H54 (cell line): ENCODE data around the gene TNS3.
"Not testable (repeated sequence)": the region's sequence is repeated elsewhere in the genome, so short reads cannot be mapped to it uniquely, and the experiment has no call there.

Experiments
- DNase-seq: peaks from one replicate; pipeline ENCODE4 v3.0.0; 2011; ENCODE audit warnings: low spot score, mixed read lengths; ENCODE audit not compliant: insufficient read length
- FAIRE-seq: peaks from 3 replicates; lab custom pipeline; 2011; peaks lifted over from hg19 to GRCh38; lab: Jason Lieb, UNC
- POLR2A ChIP-seq: IDR thresholded peaks from 2 replicates; pipeline ENCODE4 v1.6.1; 2011; ENCODE audit warnings: low read depth, mild to moderate bottlenecking, low read length

Gene TNS3

DNA sequence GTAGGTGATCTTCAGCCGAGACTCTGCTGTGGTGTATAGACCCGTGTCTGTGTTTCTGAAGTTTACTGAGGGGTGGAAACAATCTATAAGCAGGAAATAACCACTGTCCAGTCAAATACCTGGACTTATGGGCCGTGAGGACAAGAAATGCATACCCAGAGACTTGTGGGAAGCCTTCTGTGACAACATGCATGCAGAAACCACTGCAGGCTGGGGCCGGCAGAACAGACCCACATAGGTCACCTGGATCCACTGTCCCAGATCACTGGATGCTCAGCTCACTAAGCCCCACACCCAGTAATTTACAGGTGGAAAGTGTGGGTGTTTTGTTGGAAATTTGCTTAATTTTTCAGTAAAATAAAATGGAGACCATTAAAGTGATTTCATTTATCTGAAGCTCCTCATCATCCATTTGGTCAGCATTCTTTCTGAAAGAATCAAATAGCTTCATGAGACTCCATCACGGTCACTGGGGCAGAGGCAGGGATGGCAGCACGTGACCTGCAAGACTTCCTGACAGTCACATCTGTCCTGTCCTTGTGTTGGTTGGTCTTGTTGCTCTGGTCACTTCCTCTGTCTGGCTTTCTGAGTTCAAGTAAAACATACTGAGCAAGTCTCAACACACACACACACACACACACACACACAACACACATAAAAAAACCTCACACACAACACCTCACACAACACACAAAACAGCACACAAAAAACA is 108.3 kb downstream of the TNS3 start:
- DNase-seq: no peak
- no peak for FAIRE-seq
- TF ChIP-seq POLR2A: no peak

DNA sequence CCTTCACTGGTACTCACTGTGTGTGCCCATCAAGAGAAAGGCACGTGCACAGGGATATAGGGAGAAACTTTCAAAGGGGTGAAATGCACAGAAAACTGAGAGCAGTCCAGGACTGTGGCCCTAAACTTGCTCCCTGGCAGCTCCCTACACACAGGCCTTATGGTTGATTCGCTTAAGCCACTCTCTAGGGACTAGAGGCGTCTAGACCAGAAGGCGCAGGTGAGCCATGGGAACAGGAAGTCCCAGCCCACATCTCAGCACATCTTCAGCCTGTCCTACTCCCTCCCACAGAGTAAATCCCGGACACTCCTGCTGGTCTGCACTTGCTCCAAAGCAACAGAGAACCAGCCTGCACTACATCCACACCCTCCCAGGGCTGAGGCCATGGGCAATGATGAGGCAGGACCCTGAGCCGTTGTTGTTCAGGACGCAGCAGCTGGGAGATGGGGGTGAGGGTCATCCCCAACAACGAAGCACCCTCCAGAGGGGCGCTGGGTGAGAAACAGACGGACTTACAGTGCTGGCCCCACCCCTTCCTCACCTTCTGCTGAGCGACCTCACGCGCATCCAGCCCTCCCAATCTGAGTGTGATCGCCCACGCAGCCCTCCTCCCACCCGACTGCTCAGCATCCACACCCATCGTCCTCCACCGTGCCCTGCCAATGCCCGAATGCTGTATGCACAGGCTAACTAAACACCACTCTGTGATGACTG is 109.3 kb downstream of the TNS3 start:
- no peak for TF ChIP-seq POLR2A
- DNase-seq (no peak), FAIRE-seq (no peak)

DNA sequence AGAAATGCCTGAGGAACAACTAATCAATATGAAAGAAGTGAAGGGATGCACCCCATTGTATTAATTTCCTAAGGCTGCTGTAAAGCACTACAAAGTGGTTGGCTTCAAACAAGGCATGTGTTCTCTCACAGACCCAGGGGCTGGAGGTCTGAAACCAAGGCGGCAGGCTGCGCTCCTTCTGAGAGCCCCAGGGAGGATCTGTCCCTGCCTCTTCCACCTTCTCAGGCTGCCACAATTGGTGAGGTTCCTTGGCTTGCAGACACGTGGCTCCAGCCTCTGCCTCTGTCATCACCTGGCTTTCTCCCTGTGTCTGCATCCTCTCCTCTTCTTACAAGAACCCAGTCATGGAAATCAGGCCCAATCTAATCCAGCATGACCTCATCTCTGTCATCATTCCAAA is 110.1 kb downstream of the TNS3 start:
- no peak for DNase-seq

DNA sequence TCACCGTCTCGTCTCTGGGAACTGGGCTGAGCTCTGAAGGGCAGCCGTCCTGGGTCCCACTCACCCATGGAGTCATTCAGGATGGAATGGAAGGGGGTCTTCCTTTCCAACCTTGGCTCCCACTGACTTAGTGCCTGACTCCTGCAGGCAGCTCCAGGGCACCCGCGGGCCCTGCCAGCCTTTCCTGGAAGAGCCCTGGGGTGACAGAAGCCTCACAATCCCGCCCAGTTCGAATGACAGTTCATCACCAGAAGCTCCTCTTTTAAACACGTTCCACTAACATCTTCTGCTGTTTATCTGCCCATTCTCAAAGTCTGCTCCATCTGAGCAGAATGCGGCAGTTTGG is 110.6 kb downstream of the TNS3 start:
- no peak for FAIRE-seq
- no peak for TF ChIP-seq POLR2A
- DNase-seq: no peak

More for the DNA sequence above, 110.1 kb downstream of the TNS3 start:
- no peak for TF ChIP-seq POLR2A
- no peak for FAIRE-seq

DNA sequence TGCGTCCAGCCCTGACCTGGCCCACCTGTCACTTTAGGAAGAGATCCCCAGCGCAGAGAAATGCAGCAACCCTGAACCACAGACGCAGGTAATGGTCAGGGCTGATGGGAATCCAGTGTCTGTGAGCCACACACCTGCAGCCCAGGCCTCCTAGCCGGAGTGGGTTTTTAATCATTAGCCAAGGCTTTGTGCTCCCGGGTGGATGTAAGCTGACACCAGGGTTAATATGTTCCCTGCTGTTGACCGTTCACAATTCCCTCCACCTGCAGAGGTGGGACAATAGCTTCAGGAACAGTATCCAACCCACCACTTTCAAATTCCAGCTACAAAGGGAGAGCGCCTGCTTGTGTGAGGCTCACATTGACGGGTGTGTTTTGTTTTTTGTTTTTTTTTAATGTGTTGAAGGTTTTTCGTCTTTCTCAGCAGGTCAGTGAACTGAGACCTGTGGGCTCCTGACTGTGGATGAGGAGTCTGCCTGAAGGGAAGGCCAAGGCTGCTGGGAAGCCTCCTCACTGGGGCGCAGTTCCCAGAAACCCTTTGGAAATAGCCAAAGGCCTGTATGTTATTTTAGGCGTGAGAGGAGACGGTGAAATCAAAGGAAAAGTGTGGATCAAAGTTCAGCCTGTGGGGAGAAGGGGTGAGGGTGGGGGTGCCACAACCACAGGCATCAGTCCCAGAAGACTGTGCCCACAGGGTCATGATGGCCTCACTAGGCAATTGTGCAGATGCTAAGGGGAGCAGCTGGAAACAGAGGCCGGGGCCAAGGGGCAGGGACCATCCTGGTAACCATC is 111.1 kb downstream of the TNS3 start:
- TF ChIP-seq POLR2A: no peak
- DNase-seq (no peak), FAIRE-seq (no peak)

DNA sequence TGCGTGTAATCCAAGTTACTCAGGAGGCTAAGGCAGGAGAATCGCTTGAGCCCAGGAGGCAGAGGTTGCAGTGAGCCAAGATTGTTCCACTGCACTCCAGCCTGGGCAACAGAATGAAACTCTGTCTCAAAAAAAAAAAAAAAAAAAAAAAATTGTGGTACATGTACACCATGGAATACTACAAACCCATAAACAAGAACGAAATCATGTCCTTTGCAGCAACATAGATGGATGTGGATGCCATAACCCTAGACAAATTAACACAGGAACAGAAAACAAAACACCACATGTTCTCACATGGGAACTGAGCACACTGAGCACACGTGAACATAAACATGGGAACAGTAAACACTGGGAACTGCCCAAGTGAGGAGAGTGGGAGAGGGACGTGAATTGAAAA is 112.1 kb downstream of the TNS3 start:
- FAIRE-seq, DNase-seq: not testable (repeated sequence)

DNA sequence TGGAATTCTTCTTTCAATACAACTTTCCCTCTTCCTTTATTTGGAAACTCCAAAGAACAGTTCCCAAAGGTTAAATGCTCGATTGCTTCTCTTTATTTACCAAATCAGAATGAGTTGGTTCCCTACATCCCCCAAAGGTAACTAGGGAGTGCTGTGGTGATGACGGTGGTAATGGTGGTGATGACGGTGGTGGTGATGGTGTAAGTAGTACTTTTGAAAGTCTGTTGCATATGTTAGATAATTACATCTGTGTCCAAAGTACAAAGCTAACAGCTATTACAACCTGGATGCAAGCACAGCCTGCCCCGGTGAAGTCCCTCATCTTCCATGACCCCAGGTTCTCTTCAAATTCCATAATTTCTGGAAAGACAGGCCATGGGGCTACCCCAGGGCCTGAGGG is 115.1 kb downstream of the TNS3 start:
- DNase-seq: no peak
- TF ChIP-seq POLR2A: no peak
- no peak for FAIRE-seq

DNA sequence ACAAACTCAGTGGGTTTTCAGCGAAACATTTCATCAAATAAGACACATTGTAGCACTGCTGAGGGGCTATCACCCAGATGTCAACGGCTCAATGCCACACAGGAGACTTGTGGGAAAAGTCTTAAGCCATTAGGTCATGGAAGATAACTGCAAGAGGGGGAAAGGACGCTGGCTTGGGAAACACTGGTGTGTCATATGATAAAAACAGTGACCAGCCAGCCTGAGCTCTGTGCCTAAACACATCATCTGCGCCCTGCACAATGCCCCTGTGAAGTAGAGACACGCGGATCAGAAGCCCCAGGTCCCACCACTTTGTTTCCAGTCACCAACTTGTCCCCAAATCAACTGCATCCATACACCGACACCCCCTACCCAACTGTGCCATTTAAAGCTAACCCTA is 116.7 kb downstream of the TNS3 start:
- no peak for DNase-seq
- FAIRE-seq: no peak
- TF ChIP-seq POLR2A: no peak

DNA sequence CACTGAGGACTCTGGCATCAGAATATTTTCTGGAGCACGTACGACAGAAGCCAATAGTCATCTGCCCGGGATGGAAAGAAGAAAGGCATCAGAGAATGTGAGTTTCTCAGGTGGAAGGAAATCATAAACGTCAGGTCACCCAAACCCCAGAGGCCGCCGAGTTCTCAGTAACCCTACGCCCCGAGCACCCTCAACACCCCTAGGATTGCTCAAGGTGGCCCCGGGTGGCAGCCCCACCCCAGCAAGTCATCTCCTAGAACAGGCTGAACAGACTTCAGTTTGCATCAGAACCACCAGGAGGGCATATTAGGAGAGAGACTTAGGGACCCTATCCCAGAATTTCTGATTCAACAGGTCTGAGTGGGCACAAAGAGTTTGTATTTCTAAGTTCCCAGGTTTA is 117.6 kb downstream of the TNS3 start:
- no peak for FAIRE-seq
- TF ChIP-seq POLR2A: no peak
- DNase-seq: no peak

DNA sequence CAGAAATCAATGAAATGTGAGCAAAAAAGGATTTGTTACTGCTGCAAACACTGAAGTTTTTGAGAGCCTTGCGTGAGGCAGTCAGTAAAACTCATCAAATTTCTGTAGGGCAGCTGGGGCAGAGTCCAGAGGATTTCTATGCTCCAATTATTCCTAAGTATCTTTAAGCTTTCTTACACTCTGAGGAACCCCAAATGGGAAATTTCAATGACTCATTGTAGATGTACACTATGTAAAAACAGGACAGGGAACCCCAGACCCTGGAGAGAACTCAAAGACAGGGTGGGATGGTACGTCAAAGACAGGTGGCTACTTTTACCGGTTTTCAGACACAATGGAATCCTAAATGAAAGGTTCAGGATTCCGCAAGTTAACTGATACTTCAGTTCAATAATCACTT is 120.2 kb downstream of the TNS3 start:
- DNase-seq (no peak), FAIRE-seq (no peak)
- TF ChIP-seq POLR2A: no peak

DNA sequence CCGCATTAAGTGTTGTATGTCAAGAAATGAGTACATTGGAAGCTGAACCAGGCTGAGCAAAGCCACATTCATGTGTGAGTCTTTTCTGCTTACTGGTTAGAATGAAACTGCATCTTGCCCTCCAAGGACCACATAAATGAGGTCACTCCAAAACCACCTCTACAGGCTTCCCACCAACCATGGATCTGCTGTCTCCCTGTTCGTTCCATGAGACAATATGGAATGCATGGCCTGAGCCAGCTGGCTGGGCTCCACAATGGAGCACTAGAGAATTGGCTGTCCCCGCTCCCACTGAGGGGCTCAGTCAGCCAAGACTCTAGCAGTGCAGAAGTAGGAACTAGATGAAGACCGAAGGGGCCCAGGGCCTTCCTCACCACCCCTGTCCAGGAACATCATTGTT is 120.8 kb downstream of the TNS3 start:
- 0 out of 2 replicates have a peak, but pooled peaks have one; percentile 5 for TF ChIP-seq POLR2A
- DNase-seq: no peak
- no peak for FAIRE-seq

DNA sequence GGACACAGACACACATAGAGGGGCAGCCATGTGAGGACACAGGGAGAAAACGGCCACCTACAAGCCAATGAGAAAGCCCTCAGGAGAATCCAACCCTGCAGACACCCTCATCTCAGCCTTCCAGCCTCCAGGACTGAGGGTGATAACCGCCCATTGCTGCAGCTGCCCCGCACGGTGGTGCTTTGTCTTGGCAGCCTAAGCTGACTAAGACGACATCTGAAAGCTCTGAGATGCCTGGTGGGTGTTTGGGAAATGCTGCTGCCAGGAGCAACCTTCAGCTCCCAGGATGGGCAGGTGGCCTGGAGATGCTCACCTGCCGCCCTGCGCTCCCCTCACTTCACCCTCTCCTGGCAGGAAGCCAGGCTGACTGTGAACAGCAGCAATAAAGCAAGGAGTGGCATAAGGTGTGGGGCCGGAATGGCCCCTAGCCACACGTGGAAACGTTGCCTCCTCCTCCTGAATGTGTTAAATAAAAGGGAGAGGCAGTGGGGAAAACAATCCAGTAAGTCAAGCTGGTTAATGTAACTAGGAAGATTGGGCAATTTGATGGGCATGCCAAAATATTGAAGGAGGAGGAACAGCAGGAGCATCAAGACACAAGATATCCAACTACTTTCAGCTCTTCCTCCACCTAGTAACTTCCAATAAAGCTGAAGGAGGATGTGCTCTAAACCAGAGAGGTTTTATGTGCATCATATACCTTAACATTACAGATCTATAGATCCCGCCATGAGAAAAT is 121.5 kb downstream of the TNS3 start:
- DNase-seq (no peak), FAIRE-seq (no peak)
- TF ChIP-seq POLR2A: no peak

DNA sequence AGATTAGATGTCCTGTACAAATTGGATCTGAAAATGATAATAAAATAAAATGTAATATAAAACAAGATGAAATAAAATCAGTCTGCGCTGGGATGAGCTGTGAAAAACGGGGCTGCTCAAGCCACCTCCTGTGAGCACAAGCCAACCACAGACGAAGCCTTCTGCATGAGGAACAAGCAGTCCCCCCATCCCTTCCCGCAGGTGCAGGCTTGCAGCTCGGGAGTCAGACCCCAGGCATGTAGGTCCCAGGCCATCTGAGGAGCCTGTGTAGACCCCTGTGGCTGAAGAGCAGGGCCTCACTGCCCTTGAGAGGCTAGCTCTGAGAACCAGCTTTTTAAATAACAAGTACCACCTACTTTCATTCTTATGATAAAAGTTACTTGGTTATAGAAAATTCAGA is 123.4 kb downstream of the TNS3 start:
- no peak for DNase-seq
- no peak for FAIRE-seq
- TF ChIP-seq POLR2A: no peak

DNA sequence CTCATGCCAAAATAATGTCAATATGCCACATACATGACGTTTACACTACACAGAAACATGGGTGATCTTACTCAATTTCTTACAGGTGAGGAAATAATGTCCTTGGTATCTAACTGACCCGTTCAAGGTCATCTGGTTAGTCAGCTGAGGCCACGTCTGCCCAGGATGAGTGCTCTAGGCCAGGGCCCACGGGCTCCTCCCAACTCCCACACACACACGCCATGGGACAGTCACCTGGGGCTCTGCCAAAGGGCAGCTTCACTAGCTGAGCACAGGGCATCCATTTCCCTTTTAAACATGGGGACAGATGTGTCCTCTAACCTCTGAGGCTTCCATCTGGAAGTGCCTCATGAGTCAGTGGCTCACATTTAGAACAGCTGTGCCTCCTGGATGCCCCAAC is 123.9 kb downstream of the TNS3 start:
- DNase-seq (peak; percentile 90), FAIRE-seq (peak; percentile 11)
- TF ChIP-seq POLR2A: no peak
